HFF-Myc (cell line): ENCODE measurements around the gene CNTFR.
A peak's percentile ranks its signal among the peaks of the same experiment; 100 is the strongest.

Source experiments
- DNase-seq: peaks from one replicate; pipeline ENCODE4 v3.0.0-alpha.2; 2011; ENCODE audit warnings: low read depth; ENCODE audit errors: extremely low read depth
- H3K4me3 ChIP-seq: replicated peaks from 2 replicates; pipeline ENCODE4 v1.5.1; 2011; ENCODE audit warnings: low read depth, mild to moderate bottlenecking, control low read depth, low read length
- CTCF ChIP-seq: IDR thresholded peaks from 2 replicates; pipeline ENCODE4 v1.5.1; 2012; ENCODE audit warnings: mild to moderate bottlenecking, low read depth, low read length, control low read depth; ENCODE audit errors: missing control alignments

Gene CNTFR

GRCh38 chr9:34612788-34613390 is 23.4 kb upstream of the CNTFR start:
- TF ChIP-seq CTCF: peak; percentile 92
- DNase-seq: peak; percentile 63
- peak overlapping the region; percentile 96 for H3K4me3 ChIP-seq

- DNase-seq: peak; percentile 40
- TF ChIP-seq CTCF: no peak
Observed at GRCh38 chr9:34611811-34612787, 22.6 kb upstream of the CNTFR start, which contains the start of gene RPP25L. Gene RPP25L, minus strand, starts transcription at chr9:34612097. Its CDS starts 801 bp downstream, at chr9:34611296.

GRCh38 chr9:34611251-34611810 is 21.8 kb upstream of the CNTFR start:
- no peak for TF ChIP-seq CTCF
- H3K4me3 ChIP-seq: peak overlapping the region; percentile 96
- DNase-seq: no peak

More at GRCh38 chr9:34611811-34612787, 22.6 kb upstream of the CNTFR start, which contains the start of gene RPP25L:
- H3K4me3 ChIP-seq: peak within 1 kb of the TSS; percentile 96

- no peak for DNase-seq
- peak overlapping the region; percentile 96 for H3K4me3 ChIP-seq
- no peak for TF ChIP-seq CTCF
Observed at GRCh38 chr9:34610434-34611206, 21.1 kb upstream of the CNTFR start.

GRCh38 chr9:34607331-34607730 is 17.8 kb upstream of the CNTFR start:
- DNase-seq: no peak
- H3K4me3 ChIP-seq: no peak overlapping the region
- no peak for TF ChIP-seq CTCF

GRCh38 chr9:34606905-34607304 is 17.4 kb upstream of the CNTFR start:
- no peak for TF ChIP-seq CTCF
- DNase-seq: no peak
- no peak overlapping the region for H3K4me3 ChIP-seq
